NB4 (cell line): ENCODE measurements around the gene PCBD1.

Experiments used
- CTCF ChIP-seq: IDR thresholded peaks from one replicate; pipeline ENCODE4 v1.5.1; 2012; ENCODE audit warnings: low read depth, low read length
- MAX ChIP-seq: IDR thresholded peaks from 2 replicates; pipeline ENCODE4 v1.6.1; 2011; ENCODE audit warnings: low read depth, low read length
- MYC ChIP-seq: IDR thresholded peaks from 2 replicates; pipeline ENCODE4 v1.6.1; 2011; ENCODE audit warnings: low read depth, low read length
- POLR2A ChIP-seq: IDR thresholded peaks from 2 replicates; pipeline ENCODE4 v1.6.1; 2011; ENCODE audit warnings: mild to moderate bottlenecking; ENCODE audit not compliant: insufficient read length; ENCODE audit errors: extremely low read depth

- TF ChIP-seq CTCF (no peak), MYC (no peak), POLR2A (no peak), MAX (no peak)
Measured at GRCh38 chr10:70917226-70917625, 28.9 kb upstream of the PCBD1 start.
